HG02852 (cell line): ENCODE measurements around the gene KRTAP10-9.
"Not testable (repeated sequence)": the region's sequence is repeated elsewhere in the genome, so short reads cannot be mapped to it uniquely, and the experiment has no call there.

ENCODE experiments used
- ATAC-seq: cut with Tn5 transposase; IDR thresholded peaks from one replicate; pipeline ENCODE4 v1.9.1; 2021; ENCODE audit warnings: mild to moderate bottlenecking, moderate library complexity; ENCODE audit not compliant: unreplicated experiment

The KRTAP10-9 gene, protein sequence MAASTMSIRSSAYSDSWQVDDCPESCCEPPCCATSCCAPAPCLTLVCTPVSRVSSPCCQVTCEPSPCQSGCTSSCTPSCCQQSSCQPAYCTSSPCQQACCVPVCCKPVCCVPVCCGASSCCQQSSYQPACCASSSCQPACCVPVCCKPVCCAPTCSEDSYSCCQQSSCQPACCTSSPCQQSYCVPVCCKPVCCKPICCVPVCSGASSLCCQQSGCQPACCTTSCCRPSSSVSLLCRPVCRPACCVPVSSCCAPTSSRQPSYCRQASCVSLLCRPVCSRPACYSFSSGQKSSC

GRCh38 chr21:44626673-44627143 lies at the start of gene KRTAP10-9:
TSS of gene KRTAP10-9 (plus strand) at chr21:44627093. CDS start at chr21:44627172, 79 bp downstream.
- no peak for ATAC-seq

- ATAC-seq, result no peak
Measured at GRCh38 chr21:44578371-44579055, 48.4 kb upstream of the KRTAP10-9 start.

GRCh38 chr21:44579056-44579832 lies 47.6 kb upstream of the KRTAP10-9 start:
- ATAC-seq, result no peak

GRCh38 chr21:44579833-44580144 lies 47.1 kb upstream of the KRTAP10-9 start:
- no peak for ATAC-seq

GRCh38 chr21:44580231-44580821 lies 46.6 kb upstream of the KRTAP10-9 start, which contains the start of gene KRTAP10-5:
TSS of gene KRTAP10-5 (minus strand) at chr21:44580604. CDS start at chr21:44580578, 26 bp downstream.
- ATAC-seq, result not testable (repeated sequence)

DNA sequence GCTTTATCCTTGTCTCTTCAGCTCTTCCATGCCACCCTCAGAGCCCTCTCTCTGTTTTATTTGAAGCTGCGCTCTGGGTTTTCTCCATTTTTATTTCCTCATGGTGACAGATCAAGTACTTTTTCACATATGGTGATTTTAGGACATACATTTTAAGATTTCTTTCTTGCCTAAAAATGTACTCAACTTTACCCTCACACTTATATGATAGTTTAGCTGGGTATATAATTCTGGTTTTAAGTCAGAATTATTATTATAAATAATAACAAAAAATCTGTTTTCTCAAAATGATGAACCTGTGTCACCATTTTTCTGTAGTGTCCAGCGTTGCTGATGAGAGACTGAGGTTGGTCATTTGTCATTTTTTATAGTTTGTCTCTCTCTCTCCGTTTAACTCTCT lies 45.7 kb upstream of the KRTAP10-9 start:
- ATAC-seq, result no peak

- no peak for ATAC-seq
Measured at GRCh38 chr21:44582055-44582454, 44.8 kb upstream of the KRTAP10-9 start.

GRCh38 chr21:44583089-44583799 lies 43.6 kb upstream of the KRTAP10-9 start:
- no peak for ATAC-seq

DNA sequence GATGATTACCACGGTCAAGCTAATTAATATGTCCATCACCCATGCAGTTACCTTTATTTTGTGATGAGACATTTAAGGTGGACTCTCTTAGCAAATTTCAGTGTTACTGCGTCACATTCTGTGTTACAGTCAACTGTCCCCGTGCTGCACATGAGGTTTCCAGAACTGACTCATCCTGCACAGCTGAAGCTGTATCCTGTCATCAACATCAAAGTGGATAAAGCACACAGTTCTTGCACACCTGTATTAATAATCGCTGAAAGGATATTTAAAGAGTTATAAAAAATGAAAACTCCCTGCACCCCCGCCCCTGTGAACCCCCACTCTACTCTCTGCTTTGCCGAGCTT lies 43.1 kb upstream of the KRTAP10-9 start:
- ATAC-seq, result no peak

DNA sequence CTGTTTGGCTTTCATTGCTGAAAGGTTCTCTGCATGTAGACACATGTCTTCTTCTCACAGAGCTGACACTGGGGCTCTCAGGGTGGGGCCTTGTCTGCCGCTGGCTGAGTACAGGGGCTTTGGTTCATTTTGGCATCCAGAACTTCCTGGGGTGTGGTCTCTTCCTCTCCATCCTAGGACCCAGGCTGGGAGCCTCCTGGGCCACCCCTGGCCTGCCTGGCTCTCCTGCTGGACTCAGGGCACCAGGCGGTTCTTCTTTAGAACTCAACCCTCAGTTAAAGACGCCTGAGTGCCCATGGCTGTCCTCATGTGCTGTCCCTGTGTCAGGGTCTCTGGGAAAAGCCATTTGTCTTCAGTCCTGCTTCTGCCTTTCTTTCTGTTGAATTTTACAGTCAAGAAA lies 41.0 kb upstream of the KRTAP10-9 start:
- ATAC-seq, result no peak

DNA sequence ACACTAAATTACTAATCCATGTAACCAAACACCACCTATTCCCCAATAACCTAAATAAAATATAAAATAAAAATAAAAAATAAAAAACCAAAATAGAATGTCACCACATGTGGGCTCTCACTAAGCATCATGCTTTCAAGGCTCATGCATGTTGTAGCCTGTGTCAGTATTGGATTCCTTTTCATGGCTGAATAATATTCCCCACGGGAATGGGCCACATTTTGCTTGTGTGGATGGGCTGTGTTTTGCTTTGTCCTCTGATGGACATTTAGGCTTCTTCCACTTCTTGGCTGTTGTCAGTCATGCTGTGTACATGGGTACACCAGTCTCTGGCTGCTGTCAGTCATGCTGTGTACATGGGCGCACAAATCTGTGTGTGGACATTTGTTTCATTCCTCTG lies 37.8 kb upstream of the KRTAP10-9 start:
- ATAC-seq, result no peak

- ATAC-seq, result no peak
Measured at GRCh38 chr21:44589586-44590305, 37.1 kb upstream of the KRTAP10-9 start.

DNA sequence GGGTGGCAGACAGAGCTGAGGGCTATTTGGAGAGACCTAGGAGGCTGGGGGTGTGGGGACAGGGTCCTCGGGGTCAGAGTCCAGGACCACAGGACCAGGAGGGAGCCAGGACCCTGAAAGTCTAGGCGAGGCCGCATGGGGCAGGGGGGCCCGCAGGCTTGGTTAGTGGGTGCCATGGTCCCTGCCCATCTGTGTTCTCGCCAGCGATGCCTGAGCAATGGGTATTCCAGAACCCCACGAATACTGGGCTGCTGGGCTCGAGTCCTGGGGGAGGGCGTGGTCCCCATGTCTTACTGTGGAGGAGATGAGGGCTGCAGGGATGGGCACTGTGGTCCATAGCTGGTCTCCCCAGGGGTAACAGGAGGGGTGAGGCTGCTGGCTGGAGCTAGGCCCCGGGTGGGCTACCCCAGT lies 36.6 kb upstream of the KRTAP10-9 start:
- ATAC-seq, result no peak

- not testable (repeated sequence) for ATAC-seq
Measured at GRCh38 chr21:44590897-44591800, 35.7 kb upstream of the KRTAP10-9 start.

DNA sequence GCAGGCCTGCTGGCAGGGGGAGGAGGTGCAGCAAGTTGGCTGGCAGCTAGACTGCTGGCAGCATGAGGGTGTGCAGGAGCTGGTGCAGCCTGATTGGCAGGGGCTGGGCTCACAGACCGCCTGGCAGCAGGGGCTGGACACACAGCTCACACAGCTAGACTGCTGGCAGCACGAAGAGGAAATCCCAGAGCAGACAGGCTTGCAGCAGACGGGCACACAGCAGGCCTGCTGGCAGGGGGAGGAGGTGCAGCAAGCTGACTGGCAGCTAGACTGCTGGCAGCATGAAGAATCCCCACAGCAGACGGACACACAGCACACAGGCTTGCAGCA lies 35.1 kb upstream of the KRTAP10-9 start:
- ATAC-seq, result not testable (repeated sequence)

GRCh38 chr21:44592446-44593311 lies 34.2 kb upstream of the KRTAP10-9 start, which contains the start of gene KRTAP10-6:
TSS of gene KRTAP10-6 (minus strand) at chr21:44592505. CDS start at chr21:44592484, 21 bp downstream.
- ATAC-seq, result no peak

GRCh38 chr21:44593598-44594405 lies 33.1 kb upstream of the KRTAP10-9 start:
- no peak for ATAC-seq
